ENCODE data around the gene BTG3.

Gene BTG3

DNA sequence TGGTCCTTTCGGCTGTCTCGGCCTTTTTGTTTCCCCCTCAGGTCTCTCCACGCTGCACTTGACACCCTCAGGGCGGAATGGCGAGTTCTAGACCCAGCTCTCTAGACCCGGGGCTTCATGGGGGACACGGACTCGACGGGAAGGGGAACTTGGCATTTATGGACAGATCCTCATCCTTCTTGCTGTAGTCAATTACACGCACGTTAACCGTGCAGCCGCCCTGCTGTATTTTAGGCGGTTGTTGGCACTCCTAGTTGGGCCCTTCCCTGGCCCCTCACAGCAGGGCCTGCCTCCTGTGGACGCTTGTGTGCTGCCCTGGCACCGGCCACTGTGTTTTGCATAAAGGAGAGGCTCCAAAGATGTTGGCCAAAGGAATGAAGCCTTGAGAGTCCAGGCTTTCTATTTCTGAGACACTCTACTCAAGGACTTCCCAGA is 558 bp upstream of the BTG3 start:
- H3K4me3 ChIP-seq (replicated peaks; ENCODE audit: low read depth, low read length) = peak overlapping the region; percentile 94
- DNase-seq (ENCODE audit: low read depth) = peak; percentile 29
- TF ChIP-seq, protein P1, sequence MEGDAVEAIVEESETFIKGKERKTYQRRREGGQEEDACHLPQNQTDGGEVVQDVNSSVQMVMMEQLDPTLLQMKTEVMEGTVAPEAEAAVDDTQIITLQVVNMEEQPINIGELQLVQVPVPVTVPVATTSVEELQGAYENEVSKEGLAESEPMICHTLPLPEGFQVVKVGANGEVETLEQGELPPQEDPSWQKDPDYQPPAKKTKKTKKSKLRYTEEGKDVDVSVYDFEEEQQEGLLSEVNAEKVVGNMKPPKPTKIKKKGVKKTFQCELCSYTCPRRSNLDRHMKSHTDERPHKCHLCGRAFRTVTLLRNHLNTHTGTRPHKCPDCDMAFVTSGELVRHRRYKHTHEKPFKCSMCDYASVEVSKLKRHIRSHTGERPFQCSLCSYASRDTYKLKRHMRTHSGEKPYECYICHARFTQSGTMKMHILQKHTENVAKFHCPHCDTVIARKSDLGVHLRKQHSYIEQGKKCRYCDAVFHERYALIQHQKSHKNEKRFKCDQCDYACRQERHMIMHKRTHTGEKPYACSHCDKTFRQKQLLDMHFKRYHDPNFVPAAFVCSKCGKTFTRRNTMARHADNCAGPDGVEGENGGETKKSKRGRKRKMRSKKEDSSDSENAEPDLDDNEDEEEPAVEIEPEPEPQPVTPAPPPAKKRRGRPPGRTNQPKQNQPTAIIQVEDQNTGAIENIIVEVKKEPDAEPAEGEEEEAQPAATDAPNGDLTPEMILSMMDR (IDR thresholded peaks at IDR 0.05; ENCODE audit: low read length, missing control alignments) = no peak

GRCh38 chr21:17612023-17612564 is 607 bp downstream of the BTG3 start:
- peak overlapping the region; percentile 94 for H3K4me3 ChIP-seq (replicated peaks; ENCODE audit: low read depth, low read length)
- DNase-seq (ENCODE audit: low read depth) = peak; percentile 60
- TF ChIP-seq, protein P1 (IDR thresholded peaks at IDR 0.05; ENCODE audit: low read length, missing control alignments) = no peak

DNA sequence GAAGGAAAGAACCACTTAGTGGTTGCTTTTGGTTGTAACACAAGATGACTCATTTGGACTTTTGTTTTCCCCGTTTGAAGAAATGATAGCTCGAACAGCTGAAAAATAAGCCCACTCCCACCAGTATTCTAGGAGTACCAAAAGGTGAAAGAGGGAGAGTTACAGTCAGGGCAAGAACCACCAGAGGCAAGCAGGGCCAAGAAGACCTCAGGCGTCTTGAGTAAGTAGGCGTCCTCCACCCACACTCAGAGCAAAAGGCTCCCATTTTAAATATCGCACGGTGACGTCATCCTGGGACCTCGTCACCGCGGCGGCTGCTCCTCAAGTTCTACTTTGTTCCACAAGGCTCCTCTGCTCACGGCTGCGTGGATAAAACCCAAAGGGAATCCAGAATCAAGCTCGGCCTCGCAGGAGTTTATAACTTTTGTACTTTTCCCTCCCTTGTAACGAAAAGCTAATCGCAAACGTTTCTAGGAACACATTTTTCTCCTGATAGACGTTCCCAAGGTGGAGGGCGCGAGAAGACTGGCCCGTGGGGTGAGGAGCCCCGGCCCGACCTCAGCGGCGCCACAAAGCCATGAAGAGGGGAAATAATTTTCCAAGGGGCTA is 1.2 kb downstream of the BTG3 start:
- TF ChIP-seq, protein P1 (IDR thresholded peaks at IDR 0.05; ENCODE audit: low read length, missing control alignments) = no peak
- DNase-seq (ENCODE audit: low read depth) = peak; percentile 93
- H3K4me3 ChIP-seq (replicated peaks; ENCODE audit: low read depth, low read length) = peak overlapping the region; percentile 94

- TF ChIP-seq, protein P1 (IDR thresholded peaks at IDR 0.05; ENCODE audit: low read length, missing control alignments) = no peak
- H3K4me3 ChIP-seq (replicated peaks; ENCODE audit: low read depth, low read length) = peak overlapping the region; percentile 94
- DNase-seq (ENCODE audit: low read depth) = peak; percentile 30
These were observed 1.8 kb downstream of the BTG3 start for GRCh38 chr21:17610911-17611310.

- TF ChIP-seq, protein P1 (IDR thresholded peaks at IDR 0.05; ENCODE audit: low read length, missing control alignments) = no peak
- no peak for DNase-seq (ENCODE audit: low read depth)
- H3K4me3 ChIP-seq (replicated peaks; ENCODE audit: low read depth, low read length) = no peak overlapping the region
These were observed 3.0 kb downstream of the BTG3 start for GRCh38 chr21:17609681-17610080.

DNA sequence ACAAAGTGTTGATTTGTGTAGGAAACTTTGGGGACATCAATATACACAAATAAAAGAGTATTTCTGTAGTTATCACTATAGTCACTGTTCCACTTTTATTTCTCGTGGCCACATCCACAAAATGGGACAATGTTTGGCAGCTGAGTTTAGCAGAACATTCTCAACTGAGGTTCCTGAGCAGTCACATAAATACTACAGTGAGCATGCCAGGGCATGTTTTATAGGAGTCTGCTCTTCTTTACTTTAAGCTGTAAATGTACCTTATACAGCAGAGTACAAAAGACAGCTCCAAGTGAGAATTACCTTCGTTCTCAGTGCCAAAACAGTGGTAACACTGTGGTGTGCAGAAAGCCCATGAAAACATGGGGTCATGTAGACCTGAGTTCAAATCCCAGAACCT is 5.0 kb downstream of the BTG3 start:
- no peak for DNase-seq (ENCODE audit: low read depth)
- H3K4me3 ChIP-seq (replicated peaks; ENCODE audit: low read depth, low read length) = no peak overlapping the region
- TF ChIP-seq, protein P1 (IDR thresholded peaks at IDR 0.05; ENCODE audit: low read length, missing control alignments) = no peak

GRCh38 chr21:17602874-17603273 is 9.8 kb downstream of the BTG3 start:
- TF ChIP-seq, protein P1 (IDR thresholded peaks at IDR 0.05; ENCODE audit: low read length, missing control alignments) = no peak
- no peak overlapping the region for H3K4me3 ChIP-seq (replicated peaks; ENCODE audit: low read depth, low read length)
- DNase-seq (ENCODE audit: low read depth) = peak; percentile 13

Data from fibroblast of pulmonary artery (primary cell).